ENCODE data around the gene AMD1.

AMD1 gene

GRCh38 chr6:110856296-110856695 lies 18.3 kb upstream of the AMD1 start:
- no peak for TF ChIP-seq FOXP2 (optimal IDR thresholded peaks at IDR 0.05; ENCODE audit: borderline replicate concordance, extremely low read depth, extremely low read length, insufficient read depth)
- TF ChIP-seq SIN3A (IDR thresholded peaks at IDR 0.05; ENCODE audit: borderline replicate concordance, insufficient read depth, low read length): no peak
- TF ChIP-seq REST (IDR thresholded peaks at IDR 0.05; ENCODE audit: insufficient read depth in 1 of 2, low read depth in 2 of 2, low read length in 2 of 2): no peak
- no peak for TF ChIP-seq POLR2AphosphoS5 (IDR thresholded peaks at IDR 0.05; ENCODE audit: low read depth, low read length)
- no peak for TF ChIP-seq TAF1 (IDR thresholded peaks at IDR 0.05; ENCODE audit: borderline replicate concordance, insufficient read depth, low read length)

- TF ChIP-seq SIN3A (IDR thresholded peaks at IDR 0.05; ENCODE audit: borderline replicate concordance, insufficient read depth, low read length): no peak
- TF ChIP-seq FOXP2 (optimal IDR thresholded peaks at IDR 0.05; ENCODE audit: borderline replicate concordance, extremely low read depth, extremely low read length, insufficient read depth): no peak
- TF ChIP-seq REST (IDR thresholded peaks at IDR 0.05; ENCODE audit: insufficient read depth in 1 of 2, low read depth in 2 of 2, low read length in 2 of 2): no peak
- TF ChIP-seq TAF1 (IDR thresholded peaks at IDR 0.05; ENCODE audit: borderline replicate concordance, insufficient read depth, low read length): no peak
- no peak for TF ChIP-seq POLR2AphosphoS5 (IDR thresholded peaks at IDR 0.05; ENCODE audit: low read depth, low read length)
Measured at GRCh38 chr6:110858016-110858415, 16.6 kb upstream of the AMD1 start.

DNA sequence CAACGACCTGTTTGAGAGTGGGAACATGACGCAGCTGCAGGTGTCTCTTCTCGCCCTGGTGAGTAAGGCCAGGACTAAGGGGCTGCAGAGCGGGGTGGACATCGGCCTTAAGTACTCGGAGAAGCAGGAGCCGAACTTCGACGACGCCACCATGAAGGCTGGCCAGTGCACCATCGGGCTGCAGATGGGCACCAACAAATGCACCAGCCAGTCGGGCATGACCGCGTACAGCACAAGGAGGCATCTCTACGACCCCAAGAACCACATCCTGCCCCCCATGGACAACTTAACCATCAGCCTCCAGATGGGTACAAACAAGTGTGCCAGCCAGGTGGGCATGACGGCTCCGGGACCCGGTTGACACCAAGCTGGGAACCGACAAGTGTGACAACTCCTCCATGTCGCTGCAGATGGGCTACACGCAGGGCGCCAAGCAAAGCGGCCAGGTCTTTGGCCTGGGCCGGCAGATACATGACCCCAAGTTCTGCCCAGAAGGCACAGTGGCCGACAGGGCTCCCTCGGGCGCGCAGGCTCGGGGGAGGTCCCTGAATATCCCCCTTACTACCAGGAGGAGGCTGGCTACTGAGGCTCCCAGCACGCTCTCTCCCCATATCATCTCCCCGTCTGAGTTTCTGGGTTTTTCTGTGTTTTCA lies 15.9 kb upstream of the AMD1 start:
- TF ChIP-seq REST (IDR thresholded peaks at IDR 0.05; ENCODE audit: insufficient read depth in 1 of 2, low read depth in 2 of 2, low read length in 2 of 2) (no peak), TAF1 (IDR thresholded peaks at IDR 0.05; ENCODE audit: borderline replicate concordance, insufficient read depth, low read length) (no peak), SIN3A (IDR thresholded peaks at IDR 0.05; ENCODE audit: borderline replicate concordance, insufficient read depth, low read length) (no peak), POLR2AphosphoS5 (IDR thresholded peaks at IDR 0.05; ENCODE audit: low read depth, low read length) (no peak), FOXP2 (optimal IDR thresholded peaks at IDR 0.05; ENCODE audit: borderline replicate concordance, extremely low read depth, extremely low read length, insufficient read depth) (no peak)

- TF ChIP-seq REST (IDR thresholded peaks at IDR 0.05; ENCODE audit: insufficient read depth in 1 of 2, low read depth in 2 of 2, low read length in 2 of 2): no peak
- no peak for TF ChIP-seq POLR2AphosphoS5 (IDR thresholded peaks at IDR 0.05; ENCODE audit: low read depth, low read length)
- no peak for TF ChIP-seq TAF1 (IDR thresholded peaks at IDR 0.05; ENCODE audit: borderline replicate concordance, insufficient read depth, low read length)
- no peak for TF ChIP-seq FOXP2 (optimal IDR thresholded peaks at IDR 0.05; ENCODE audit: borderline replicate concordance, extremely low read depth, extremely low read length, insufficient read depth)
- no peak for TF ChIP-seq SIN3A (IDR thresholded peaks at IDR 0.05; ENCODE audit: borderline replicate concordance, insufficient read depth, low read length)
Measured at GRCh38 chr6:110859335-110859792, 15.2 kb upstream of the AMD1 start.
